Stimulated activated CD4-positive, alpha-beta T cell treated with anti-CD3 and anti-CD28 coated beads, Interleukin-4, amount 100 ng/mL, for 4 hours (primary cell): ENCODE measurements around the gene NPIPA3.
"Not testable (repeated sequence)": the region's sequence is repeated elsewhere in the genome, so short reads cannot be mapped to it uniquely, and the experiment has no call there.

Experiments
- DNase-seq, 2 experiments: peaks; one replicate each; pipeline ENCODE4 v3.0.0-alpha.2; 2020

Gene NPIPA3

GRCh38 chr16:14703156-14704011 lies at the start of gene NPIPA3:
TSS of gene NPIPA3 (plus strand) at chr16:14703411. CDS start at chr16:14708944, 5,533 bp downstream.
- not testable (repeated sequence) for DNase-seq

GRCh38 chr16:14658063-14658462 lies 45.1 kb upstream of the NPIPA3 start:
- DNase-seq, result no peak

DNA sequence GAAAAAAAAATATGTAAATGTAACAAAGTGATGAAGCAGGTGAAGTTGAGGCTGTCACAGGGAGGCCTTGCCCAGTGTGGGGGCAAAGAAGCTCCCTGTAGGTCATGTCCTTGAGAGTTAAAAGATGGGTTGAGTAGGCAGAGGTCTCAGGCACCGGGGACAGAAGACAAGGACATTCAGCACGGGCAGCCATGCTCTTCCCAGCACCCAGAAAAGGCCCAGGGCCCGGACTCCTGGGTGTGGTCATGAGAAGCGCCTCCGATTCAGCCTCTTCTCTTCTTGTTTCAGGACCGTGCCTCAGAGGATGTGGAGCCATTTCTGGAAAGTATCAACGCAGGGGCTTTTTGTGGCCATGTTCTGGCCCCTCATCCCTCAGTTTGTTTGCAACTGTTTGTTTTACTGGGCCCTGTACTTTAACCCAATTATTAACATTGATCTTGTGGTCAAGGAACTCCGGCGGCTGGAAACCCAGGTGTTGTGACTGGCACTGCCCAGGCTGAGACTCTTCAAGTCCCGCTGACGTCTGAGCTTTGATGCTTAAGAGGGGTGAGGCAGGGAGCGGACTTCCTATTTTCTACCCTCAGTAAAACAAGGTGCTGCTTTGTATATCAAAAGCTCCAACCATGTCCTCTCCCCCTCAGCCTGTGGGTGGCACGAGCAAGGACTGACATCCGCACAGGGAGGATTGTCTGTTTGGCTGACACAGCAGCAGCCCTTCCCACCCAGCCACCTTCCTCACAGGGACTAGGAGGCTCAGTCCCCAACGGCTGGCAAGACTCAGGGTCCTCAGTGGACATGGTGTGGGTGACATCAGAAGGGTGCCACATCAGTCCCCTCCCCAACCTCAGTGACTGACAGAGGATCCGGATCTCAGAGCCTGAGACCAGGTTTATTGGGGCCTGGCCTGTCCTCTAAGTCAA lies 35.6 kb upstream of the NPIPA3 start:
- DNase-seq, result no peak

GRCh38 chr16:14668556-14669223 lies 34.5 kb upstream of the NPIPA3 start:
- DNase-seq, result no peak

- DNase-seq, result no peak
Measured at GRCh38 chr16:14669776-14670175, 33.4 kb upstream of the NPIPA3 start.

- DNase-seq, result no peak
Measured at GRCh38 chr16:14672403-14672971, 30.7 kb upstream of the NPIPA3 start.

DNA sequence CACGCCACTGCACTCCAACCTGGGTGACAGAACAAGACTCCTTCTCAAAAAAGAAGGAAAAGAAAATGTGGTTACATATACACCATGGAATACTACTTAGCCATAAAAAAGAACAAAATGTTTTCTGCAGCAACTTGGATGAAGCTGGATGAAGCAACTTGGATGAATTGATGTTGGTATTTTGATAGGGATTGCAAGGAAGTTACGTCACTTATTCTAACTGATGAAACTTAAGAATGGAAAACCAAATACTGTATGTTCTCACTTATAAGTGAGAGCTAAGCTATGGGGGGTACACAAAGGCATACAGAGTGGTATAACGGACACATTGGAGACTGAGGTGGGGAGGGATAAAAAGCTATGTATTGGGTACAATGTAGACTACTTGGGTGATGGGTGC lies 26.6 kb upstream of the NPIPA3 start:
- no peak for DNase-seq

DNA sequence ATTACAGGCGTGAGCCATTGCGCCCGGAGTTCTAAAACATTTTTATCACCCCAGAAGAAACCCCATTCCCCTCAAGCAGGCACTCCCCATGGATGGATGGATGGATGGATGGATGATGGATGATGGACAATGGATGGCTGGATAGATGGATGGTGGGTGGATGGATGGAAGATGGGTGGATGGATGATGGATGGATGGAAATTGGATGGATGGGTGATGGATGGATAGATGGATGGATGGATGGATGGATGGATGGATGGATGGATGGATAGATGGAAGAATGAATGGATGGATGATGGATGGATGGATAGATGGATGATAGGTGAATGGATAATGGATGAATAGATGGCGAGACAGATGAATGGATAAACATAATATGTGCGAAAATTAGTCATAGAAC lies 25.6 kb upstream of the NPIPA3 start:
- no peak for DNase-seq

GRCh38 chr16:14678748-14679497 lies 24.3 kb upstream of the NPIPA3 start:
- no peak for DNase-seq

GRCh38 chr16:14680396-14680795 lies 22.8 kb upstream of the NPIPA3 start:
- DNase-seq, result not testable (repeated sequence)

GRCh38 chr16:14681115-14681514 lies 22.1 kb upstream of the NPIPA3 start:
- DNase-seq, result no peak

GRCh38 chr16:14682121-14682520 lies 21.1 kb upstream of the NPIPA3 start:
- no peak for DNase-seq

GRCh38 chr16:14685870-14686793 lies 17.1 kb upstream of the NPIPA3 start:
- not testable (repeated sequence) for DNase-seq

DNA sequence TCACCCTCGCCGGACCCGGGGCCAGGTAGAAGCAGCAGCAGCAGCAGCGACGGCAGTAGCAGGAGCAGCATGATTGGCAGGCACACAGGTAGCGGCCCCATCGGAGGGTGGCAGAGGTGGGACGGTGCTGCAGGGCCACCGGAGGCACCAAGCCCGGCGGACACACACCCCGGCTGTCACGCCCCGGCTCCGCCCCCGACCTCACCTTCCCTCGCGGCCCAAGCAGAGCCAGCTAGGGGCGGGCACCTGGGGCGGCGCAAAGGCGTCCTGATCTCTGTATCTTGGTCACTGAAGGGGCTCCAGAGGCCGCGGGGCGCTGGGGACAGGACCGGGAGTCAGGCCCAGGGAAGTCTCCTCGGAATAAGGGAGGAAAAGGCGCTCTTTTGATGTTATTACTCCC lies 9.1 kb upstream of the NPIPA3 start, which contains the start of gene PLA2G10:
Gene PLA2G10, minus strand, starts transcription at position 180 of the 400 bp plus-strand sequence. Its CDS starts 79 bp downstream, at position 101.
- DNase-seq, result not testable (repeated sequence)

- not testable (repeated sequence) for DNase-seq
Measured at GRCh38 chr16:14701859-14702258, 1.4 kb upstream of the NPIPA3 start.

- not testable (repeated sequence) for DNase-seq
Measured at GRCh38 chr16:14702672-14703071, 539 bp upstream of the NPIPA3 start.

DNA sequence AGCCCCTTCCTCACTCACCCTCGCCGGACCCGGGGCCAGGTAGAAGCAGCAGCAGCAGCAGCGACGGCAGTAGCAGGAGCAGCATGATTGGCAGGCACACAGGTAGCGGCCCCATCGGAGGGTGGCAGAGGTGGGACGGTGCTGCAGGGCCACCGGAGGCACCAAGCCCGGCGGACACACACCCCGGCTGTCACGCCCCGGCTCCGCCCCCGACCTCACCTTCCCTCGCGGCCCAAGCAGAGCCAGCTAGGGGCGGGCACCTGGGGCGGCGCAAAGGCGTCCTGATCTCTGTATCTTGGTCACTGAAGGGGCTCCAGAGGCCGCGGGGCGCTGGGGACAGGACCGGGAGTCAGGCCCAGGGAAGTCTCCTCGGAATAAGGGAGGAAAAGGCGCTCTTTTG lies 30.0 kb downstream of the NPIPA3 start:
- DNase-seq, result not testable (repeated sequence)

- not testable (repeated sequence) for DNase-seq
Measured at GRCh38 chr16:14740832-14741385, 37.7 kb downstream of the NPIPA3 start.

DNA sequence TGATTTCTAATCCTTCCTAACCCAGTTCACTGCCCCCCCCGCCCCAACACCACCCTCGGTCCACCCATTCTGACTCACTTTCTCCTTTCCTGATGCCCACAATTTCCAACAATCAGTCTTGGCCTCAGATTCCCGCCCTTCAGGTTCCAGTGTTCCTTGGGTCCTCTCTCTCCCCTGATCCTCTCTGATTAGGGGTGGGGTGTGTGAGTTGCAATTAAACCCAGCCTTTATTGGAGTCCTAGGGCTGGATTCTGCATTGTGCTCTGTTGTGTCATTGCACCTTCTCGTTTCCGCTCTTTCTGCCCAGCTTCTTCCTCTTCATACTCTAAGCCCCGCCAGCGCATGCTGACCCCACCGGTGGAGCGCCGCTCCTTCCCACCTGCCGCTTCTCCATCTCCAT lies 38.6 kb downstream of the NPIPA3 start:
- DNase-seq, result not testable (repeated sequence)
